BE2C (cell line): ENCODE measurements around the gene AUTS2.

Experiments used
- DNase-seq: peaks from one replicate; pipeline ENCODE4 v3.0.0-alpha.2; 2020
- H3K27me3 ChIP-seq: fragments of 250-450 bp; sonication (Bioruptor Pico); 2 replicates; pipeline ENCODE4 v1.5.1; 2020; ENCODE audit warnings: mild to moderate bottlenecking
- H3K36me3 ChIP-seq: fragments of 250-450 bp; sonication (Bioruptor Pico); 2 replicates; pipeline ENCODE4 v1.5.1; 2020; ENCODE audit warnings: mild to moderate bottlenecking
- H3K4me1 ChIP-seq: fragments of 250-450 bp; sonication (Bioruptor Pico); 2 replicates; pipeline ENCODE4 v1.5.1; 2020
- H3K4me3 ChIP-seq: 2 replicates; pipeline ENCODE4 v1.5.1; 2011; ENCODE audit warnings: low read depth, low read length
- H3K9me3 ChIP-seq: fragments of 250-450 bp; sonication (Bioruptor Pico); 2 replicates; pipeline ENCODE4 v1.5.1; 2020
- CTCF ChIP-seq: IDR thresholded peaks from 2 replicates; pipeline ENCODE4 v1.5.1; 2012; ENCODE audit warnings: mild to moderate bottlenecking, low read depth, low read length

The AUTS2 gene

GRCh38 chr7:70098905-70099672 is 500.8 kb downstream of the AUTS2 start:
- Histone ChIP-seq H3K27me3 (no peaks in the 10 kb centered on the region), H3K36me3 (no peaks in the 10 kb centered on the region), H3K9me3 (no peaks in the 10 kb centered on the region), H3K4me1 (peaks cover 15% of the 10 kb centered on the region), H3K4me3 (no peak overlapping the region)
- no peak for TF ChIP-seq CTCF
- no peak for DNase-seq

- DNase-seq: no peak
- Histone ChIP-seq H3K4me1 (no peaks in the 10 kb centered on the region), H3K4me3 (no peak overlapping the region), H3K27me3 (no peaks in the 10 kb centered on the region), H3K9me3 (no peaks in the 10 kb centered on the region), H3K36me3 (no peaks in the 10 kb centered on the region)
- no peak for TF ChIP-seq CTCF
These were observed 506.0 kb downstream of the AUTS2 start for GRCh38 chr7:70104243-70104642.

GRCh38 chr7:70113078-70113477 is 514.8 kb downstream of the AUTS2 start:
- Histone ChIP-seq H3K4me1 (0 out of 2 replicates have a peak, but pooled peaks cover 3% of the 10 kb centered on the region), H3K36me3 (no peaks in the 10 kb centered on the region), H3K4me3 (no peak overlapping the region), H3K9me3 (no peaks in the 10 kb centered on the region), H3K27me3 (no peaks in the 10 kb centered on the region)
- TF ChIP-seq CTCF: no peak
- DNase-seq: no peak

GRCh38 chr7:70113536-70113935 is 515.3 kb downstream of the AUTS2 start:
- Histone ChIP-seq H3K27me3 (no peaks in the 10 kb centered on the region), H3K36me3 (no peaks in the 10 kb centered on the region), H3K9me3 (no peaks in the 10 kb centered on the region), H3K4me1 (0 out of 2 replicates have a peak, but pooled peaks cover 3% of the 10 kb centered on the region), H3K4me3 (no peak overlapping the region)
- no peak for DNase-seq
- no peak for TF ChIP-seq CTCF

GRCh38 chr7:70114806-70115205 is 516.5 kb downstream of the AUTS2 start:
- H3K27me3 ChIP-seq: no peaks in the 10 kb centered on the region
- H3K4me1 ChIP-seq: 0 out of 2 replicates have a peak, but pooled peaks cover under 1% of the 10 kb centered on the region
- no peaks in the 10 kb centered on the region; the same call in 1 of the 2 replicates for H3K9me3 ChIP-seq
- DNase-seq: no peak
- no peak for TF ChIP-seq CTCF
- no peaks in the 10 kb centered on the region for H3K36me3 ChIP-seq
- no peak overlapping the region for H3K4me3 ChIP-seq

GRCh38 chr7:70116244-70116643 is 518.0 kb downstream of the AUTS2 start:
- no peak overlapping the region for H3K4me3 ChIP-seq
- H3K9me3 ChIP-seq: no peaks in the 10 kb centered on the region; the same call in 1 of the 2 replicates
- H3K4me1 ChIP-seq: no peaks in the 10 kb centered on the region
- no peaks in the 10 kb centered on the region for H3K27me3 ChIP-seq
- H3K36me3 ChIP-seq: no peaks in the 10 kb centered on the region
- no peak for DNase-seq
- TF ChIP-seq CTCF: no peak
